BJ (cell line): ENCODE measurements around the gene CHCHD3. TPM values are rescaled to one million over a fixed set of nuclear protein-coding genes. Genes with fewer than 3 reads are reported as not detected.

Experiments
- CTCF ChIA-PET: fragments of 350-600 bp; formaldehyde crosslinking; extraction: SDS; loops from one replicate; lab custom pipeline; 2021; ENCODE audit warnings: antibody characterized with exemption, inconsistent platforms; lab: Yijun Ruan, JAX
- POLR2A ChIA-PET: fragments of 300-600 bp; sonication (Branson Sonifier 250); formaldehyde crosslinking; extraction: SDS; loops from one replicate; lab custom pipeline; 2021; ENCODE audit warnings: antibody characterized with exemption; lab: Charles Lee
- DNase-seq: peaks from one replicate; pipeline ENCODE4 v3.0.0-alpha.2; 2011; ENCODE audit warnings: low read depth
- H3K27me3 ChIP-seq: 2 replicates; pipeline ENCODE4 v1.6.0; 2011; ENCODE audit warnings: low read length; ENCODE audit not compliant: control insufficient read depth, insufficient read depth
- H3K36me3 ChIP-seq: 2 replicates; pipeline ENCODE4 v1.5.1; 2011; ENCODE audit warnings: low read length; ENCODE audit not compliant: control insufficient read depth, insufficient read depth
- H3K4me3 ChIP-seq: 2 replicates; pipeline ENCODE4 v1.5.1; 2011; ENCODE audit warnings: low read depth, mild to moderate bottlenecking, control low read depth, low read length
- CTCF ChIP-seq: IDR thresholded peaks from 2 replicates; pipeline ENCODE4 v1.5.1; 2011; ENCODE audit warnings: low read depth, mild to moderate bottlenecking, control low read depth, inconsistent platforms, low read length, moderate library complexity; ENCODE audit not compliant: insufficient read depth
- polyA plus RNA-seq: library from polyadenylated mRNA; depleted of rRNA; stranded (reverse); fragments of >200 nt; gene quantifications from 2 replicates; pipeline ENCODE4 v1.2.3, GENCODE V29; 2011

CHCHD3 gene
- polyA plus RNA-seq, 1 experiment = 47.2 TPM

GRCh38 chr7:132999845-133000244 is 82.0 kb downstream of the CHCHD3 start:
- H3K4me3 ChIP-seq = no peak overlapping the region
- H3K36me3 ChIP-seq = no peaks in the 10 kb centered on the region
- ChIA-PET CTCF (no interaction called here), POLR2A (no interaction called here)
- H3K27me3 ChIP-seq = no peaks in the 10 kb centered on the region
- no peak for DNase-seq
- TF ChIP-seq CTCF = no peak

GRCh38 chr7:132998763-132999162 is 83.1 kb downstream of the CHCHD3 start:
- H3K27me3 ChIP-seq = no peaks in the 10 kb centered on the region
- no peak for DNase-seq
- H3K4me3 ChIP-seq = no peak overlapping the region
- ChIA-PET POLR2A (no interaction called here), CTCF (no interaction called here)
- no peak for TF ChIP-seq CTCF
- H3K36me3 ChIP-seq = no peaks in the 10 kb centered on the region

GRCh38 chr7:132997505-132997904 is 84.4 kb downstream of the CHCHD3 start:
- no peaks in the 10 kb centered on the region for H3K27me3 ChIP-seq
- no peaks in the 10 kb centered on the region for H3K36me3 ChIP-seq
- H3K4me3 ChIP-seq = no peak overlapping the region
- DNase-seq = no peak
- POLR2A ChIA-PET = no interaction called here
- no peak for TF ChIP-seq CTCF
- CTCF ChIA-PET = no interaction called here

- ChIA-PET POLR2A (no interaction called here), CTCF (no interaction called here)
- Histone ChIP-seq H3K36me3 (no peaks in the 10 kb centered on the region), H3K4me3 (no peak overlapping the region), H3K27me3 (no peaks in the 10 kb centered on the region)
- no peak for DNase-seq
- no peak for TF ChIP-seq CTCF
Measured at GRCh38 chr7:132996581-132997242, 85.2 kb downstream of the CHCHD3 start.

- ChIA-PET CTCF (interaction anchor here (1.2 kb wide), 1 partner anchor 12 kb away, joined by 3 read pairs; no protein-coding TSS in a partner anchor), POLR2A (no interaction called here)
- Histone ChIP-seq H3K36me3 (no peaks in the 10 kb centered on the region), H3K27me3 (no peaks in the 10 kb centered on the region), H3K4me3 (no peak overlapping the region)
- TF ChIP-seq CTCF = no peak
- DNase-seq = no peak
Measured at GRCh38 chr7:132993377-132994013, 88.4 kb downstream of the CHCHD3 start.
